ENCODE results near the gene CYGB. TPM values are rescaled to one million over a fixed set of nuclear protein-coding genes. Genes with fewer than 3 reads are reported as not detected.
"Not testable (repeated sequence)": the region's sequence is repeated elsewhere in the genome, so short reads cannot be mapped to it uniquely, and the experiment has no call there.

The CYGB gene
- total RNA-seq, 2 experiments from 2014 or later, result not detected

GRCh38 chr17:76519048-76519966, 18.2 kb downstream of the CYGB start:
- POLR2A ChIA-PET, result no interaction called here
- CTCF ChIA-PET, result interaction anchor here (0.7 to 1.1 kb wide), 3 partner anchors 10 to 1407 kb away, joined by 3 to 4 read pairs (median 3); no protein-coding TSS in a partner anchor

GRCh38 chr17:76517638-76518038, 19.9 kb downstream of the CYGB start:
- POLR2A ChIA-PET, result no interaction called here
- CTCF ChIA-PET, result interaction anchor here (0.6 to 2.4 kb wide), 3 partner anchors 40 to 569 kb away, joined by 3 to 7 read pairs (median 4); no protein-coding TSS in a partner anchor

- POLR2A ChIA-PET, result interaction anchor here (0.7 to 1.3 kb wide), 3 partner anchors 30 to 43 kb away, joined by 3 to 11 read pairs (median 3); no protein-coding TSS in a partner anchor
- CTCF ChIA-PET, result interaction anchor here (0.7 to 2.4 kb wide), 5 partner anchors 41 to 195 kb away, joined by 3 to 7 read pairs (median 4); no protein-coding TSS in a partner anchor
Observed at GRCh38 chr17:76515274-76515949, 22.1 kb downstream of the CYGB start.

- ChIA-PET POLR2A (interaction anchor here (0.5 to 1.3 kb wide), 2 partner anchors 44 to 609 kb away, joined by 3 read pairs; no protein-coding TSS in a partner anchor), CTCF (interaction anchor here (2.3 kb wide), 1 partner anchor 8 kb away, joined by 8 read pairs; no protein-coding TSS in a partner anchor)
Observed at GRCh38 chr17:76514355-76514754, 23.2 kb downstream of the CYGB start.

GRCh38 chr17:76513306-76513692, 24.2 kb downstream of the CYGB start:
- ChIA-PET CTCF (interaction anchor here (0.6 to 2.3 kb wide), 3 partner anchors 10 to 234 kb away, joined by 3 to 8 read pairs (median 4); no protein-coding TSS in a partner anchor), POLR2A (interaction anchor here (0.6 kb wide), 1 partner anchor 244 kb away, joined by 3 read pairs; no protein-coding TSS in a partner anchor)

- CTCF ChIA-PET, result interaction anchor here (0.8 to 2.3 kb wide), 4 partner anchors 10 to 55 kb away, joined by 3 to 8 read pairs (median 3); no protein-coding TSS in a partner anchor
- POLR2A ChIA-PET, result interaction anchor here (0.6 kb wide), 1 partner anchor 244 kb away, joined by 3 read pairs; no protein-coding TSS in a partner anchor
Observed at GRCh38 chr17:76512366-76513305, 24.9 kb downstream of the CYGB start.

- POLR2A ChIA-PET, result no interaction called here
- CTCF ChIA-PET, result interaction anchor here (0.8 to 1.3 kb wide), 3 partner anchors 45 to 54 kb away, joined by 3 to 4 read pairs (median 3); no protein-coding TSS in a partner anchor
Observed at GRCh38 chr17:76511668-76512365, 25.7 kb downstream of the CYGB start.

- ChIA-PET POLR2A (no interaction called here), CTCF (interaction anchor here (1.2 to 1.8 kb wide), 4 partner anchors 12 to 45 kb away, joined by 3 to 7 read pairs (median 5); partner anchors contain the start of gene AANAT)
Observed at GRCh38 chr17:76510831-76511244, 26.7 kb downstream of the CYGB start.

- POLR2A ChIA-PET, result not testable (repeated sequence)
- CTCF ChIA-PET, result interaction anchor here (0.8 to 4.8 kb wide), 4 partner anchors 14 to 116 kb away, joined by 3 to 57 read pairs (median 4); partner anchors contain the start of gene AANAT
Observed at GRCh38 chr17:76508472-76509063, 28.9 kb downstream of the CYGB start.

- POLR2A ChIA-PET, result no interaction called here
- CTCF ChIA-PET, result interaction anchor here (0.8 to 4.8 kb wide), 17 partner anchors 8 to 329 kb away, joined by 3 to 57 read pairs (median 3); partner anchors contain the start of gene AANAT
Observed at GRCh38 chr17:76506408-76507345, 30.8 kb downstream of the CYGB start.

GRCh38 chr17:76504117-76504516, 33.4 kb downstream of the CYGB start:
- CTCF ChIA-PET, result interaction anchor here (0.9 to 1.1 kb wide), 2 partner anchors 37 to 200 kb away, joined by 3 to 4 read pairs; partner anchors contain the start of gene AANAT
- POLR2A ChIA-PET, result interaction anchor here (0.5 to 0.6 kb wide), 2 partner anchors 63 to 433 kb away, joined by 4 read pairs; no protein-coding TSS in a partner anchor

GRCh38 chr17:76502341-76503211, 34.9 kb downstream of the CYGB start:
- ChIA-PET POLR2A (interaction anchor here (0.6 to 1.3 kb wide), 5 partner anchors 28 to 231 kb away, joined by 3 to 7 read pairs (median 3); partner anchors contain the start of genes AANAT and UBE2O), CTCF (interaction anchor here (0.6 to 2.9 kb wide), 10 partner anchors 10 to 206 kb away, joined by 3 to 13 read pairs (median 4); partner anchors contain the start of genes AANAT, PRPSAP1 and UBE2O)

- ChIA-PET CTCF (interaction anchor here (1.3 to 2.9 kb wide), 6 partner anchors 11 to 148 kb away, joined by 3 to 13 read pairs (median 5); partner anchors contain the start of genes AANAT, PRPSAP1 and UBE2O), POLR2A (interaction anchor here (0.6 to 1.3 kb wide), 5 partner anchors 27 to 230 kb away, joined by 3 to 7 read pairs (median 4); partner anchors contain the start of gene AANAT)
Observed at GRCh38 chr17:76501827-76502307, 35.6 kb downstream of the CYGB start.
